Activated CD8-positive, alpha-beta T cell treated with anti-CD3 and anti-CD28 coated beads for 36 hours (primary cell): ENCODE measurements around the gene ACVRL1. TPM values are rescaled to one million over a fixed set of nuclear protein-coding genes. Genes with fewer than 3 reads are reported as not detected.

ENCODE experiments used
- ATAC-seq: fragments of 200-7000 bp; cut with Tn5 transposase; one replicate; pipeline ENCODE4 v1.10.0; 2021; ENCODE audit warnings: mild to moderate bottlenecking, moderate library complexity
- CTCF ChIA-PET: fragments of 350-600 bp; sonication (Branson Sonifier 250); formaldehyde crosslinking; loops from one replicate; lab custom pipeline; 2021; ENCODE audit warnings: antibody characterized with exemption; lab: Charles Lee
- POLR2A ChIA-PET: fragments of 350-600 bp; sonication (Branson Sonifier 250); formaldehyde crosslinking; loops from one replicate; lab custom pipeline; 2021; ENCODE audit warnings: antibody characterized with exemption; lab: Charles Lee
- DNase-seq: peaks from one replicate; pipeline ENCODE4 v3.0.0-alpha.2; 2020
- H3K27ac Mint-ChIP-seq: one replicate; pipeline ENCODE4 v1.8.0; 2021; ENCODE audit warnings: mild to moderate bottlenecking, mixed read lengths
- H3K27me3 Mint-ChIP-seq: one replicate; pipeline ENCODE4 v1.8.0; 2021; ENCODE audit warnings: mixed read lengths
- H3K36me3 Mint-ChIP-seq: one replicate; pipeline ENCODE4 v1.8.0; 2021; ENCODE audit warnings: low read depth, mixed read lengths
- H3K4me1 Mint-ChIP-seq: one replicate; pipeline ENCODE4 v1.8.0; 2021; ENCODE audit warnings: low read depth, mixed read lengths
- H3K4me3 Mint-ChIP-seq: one replicate; pipeline ENCODE4 v1.8.0; 2021; ENCODE audit warnings: mild to moderate bottlenecking, moderate library complexity, mixed read lengths
- H3K9me3 Mint-ChIP-seq: one replicate; pipeline ENCODE4 v1.8.0; 2021; ENCODE audit warnings: mixed read lengths
- CTCF ChIP-seq: fragments of 200-600 bp; IDR thresholded peaks from one replicate; pipeline ENCODE4 v1.8.0; 2022; ENCODE audit warnings: antibody characterized with exemption, mild to moderate bottlenecking
- intact Hi-C: fragments of 100-400 bp; cut with micrococcal nuclease; formaldehyde crosslinking; loops from one replicate; pipeline ENCODE4 v1.10.0; 2022
- total RNA-seq, 2 experiments: library from RNA; stranded (reverse); gene quantifications; one replicate each; pipeline ENCODE4 v1.2.3, GENCODE V29; 2021

Gene ACVRL1
- total RNA-seq, 2 experiments from 2014 or later: not detected

DNA sequence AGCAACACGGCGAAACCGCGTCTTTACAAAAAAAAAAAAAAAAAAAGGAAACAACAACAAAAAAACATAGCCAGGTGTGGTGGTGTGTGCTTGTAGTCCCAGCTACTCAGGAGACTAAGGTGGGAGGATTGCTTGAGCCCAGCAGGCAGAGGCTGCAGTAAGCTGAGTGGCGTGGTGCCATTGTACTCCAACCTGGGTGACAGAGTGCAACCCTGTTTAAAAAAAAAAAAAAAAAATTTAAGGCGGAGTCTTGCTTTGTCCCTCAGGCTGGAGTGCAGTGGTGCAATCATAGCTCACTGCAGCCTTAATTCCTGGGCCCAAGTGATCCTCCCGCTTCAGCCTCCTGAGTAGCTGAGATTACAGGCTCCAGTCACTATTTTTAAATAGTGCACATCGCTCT lies 40.5 kb upstream of the ACVRL1 start:
- intact Hi-C loops: no loop called here
- Mint-ChIP-seq H3K4me3 (no peak overlapping the region), H3K4me1 (peaks cover 24% of the 10 kb centered on the region), H3K27me3 (peaks cover 59% of the 10 kb centered on the region), H3K27ac (no peak overlapping the region), H3K36me3 (no peaks in the 10 kb centered on the region), H3K9me3 (no peaks in the 10 kb centered on the region)
- CTCF ChIA-PET: interaction anchor here (1.7 to 2.1 kb wide), 2 partner anchors 9 to 47 kb away, joined by 5 to 7 read pairs; no protein-coding TSS in a partner anchor
- DNase-seq (no peak), ATAC-seq (no peak)
- POLR2A ChIA-PET: no interaction called here
- no peak for TF ChIP-seq CTCF

- no peak overlapping the region for H3K27ac Mint-ChIP-seq
- ATAC-seq: no peak
- peaks cover 55% of the 10 kb centered on the region for H3K27me3 Mint-ChIP-seq
- ChIA-PET POLR2A (no interaction called here), CTCF (interaction anchor here (0.7 to 2.1 kb wide), 3 partner anchors 8 to 446 kb away, joined by 3 to 7 read pairs (median 5); no protein-coding TSS in a partner anchor)
- H3K36me3 Mint-ChIP-seq: no peaks in the 10 kb centered on the region
- intact Hi-C loops: no loop called here
- no peak for TF ChIP-seq CTCF
- no peak for DNase-seq
- peaks cover 24% of the 10 kb centered on the region for H3K4me1 Mint-ChIP-seq
- no peak overlapping the region for H3K4me3 Mint-ChIP-seq
- no peaks in the 10 kb centered on the region for H3K9me3 Mint-ChIP-seq
Measured at GRCh38 chr12:51867371-51867770, 39.9 kb upstream of the ACVRL1 start.

GRCh38 chr12:51867796-51868428 lies 39.4 kb upstream of the ACVRL1 start:
- CTCF ChIA-PET: interaction anchor here (0.7 to 2.1 kb wide), 3 partner anchors 8 to 447 kb away, joined by 3 to 7 read pairs (median 5); no protein-coding TSS in a partner anchor
- Mint-ChIP-seq H3K27me3 (peaks cover 53% of the 10 kb centered on the region), H3K9me3 (no peaks in the 10 kb centered on the region), H3K27ac (no peak overlapping the region), H3K4me3 (no peak overlapping the region), H3K4me1 (peaks cover 24% of the 10 kb centered on the region), H3K36me3 (no peaks in the 10 kb centered on the region)
- no peak for TF ChIP-seq CTCF
- POLR2A ChIA-PET: no interaction called here
- DNase-seq (no peak), ATAC-seq (no peak)
- intact Hi-C loops: no loop called here

- H3K27me3 Mint-ChIP-seq: peaks cover 44% of the 10 kb centered on the region
- no peak for DNase-seq
- POLR2A ChIA-PET: no interaction called here
- no peak overlapping the region for H3K4me3 Mint-ChIP-seq
- peaks cover 21% of the 10 kb centered on the region for H3K4me1 Mint-ChIP-seq
- H3K36me3 Mint-ChIP-seq: no peaks in the 10 kb centered on the region
- TF ChIP-seq CTCF: no peak
- no peak overlapping the region for H3K27ac Mint-ChIP-seq
- H3K9me3 Mint-ChIP-seq: no peaks in the 10 kb centered on the region
- no peak for ATAC-seq
- CTCF ChIA-PET: interaction anchor here (1.5 kb wide), 1 partner anchor 448 kb away, joined by 5 read pairs; no protein-coding TSS in a partner anchor
- intact Hi-C loops: no loop called here
Measured at GRCh38 chr12:51868821-51869495, 38.3 kb upstream of the ACVRL1 start.

- H3K4me1 Mint-ChIP-seq: peaks cover 19% of the 10 kb centered on the region
- DNase-seq: no peak
- H3K4me3 Mint-ChIP-seq: no peak overlapping the region
- TF ChIP-seq CTCF: no peak
- H3K9me3 Mint-ChIP-seq: no peaks in the 10 kb centered on the region
- H3K27ac Mint-ChIP-seq: no peak overlapping the region
- intact Hi-C loops: no loop called here
- CTCF ChIA-PET: interaction anchor here (1.5 to 1.9 kb wide), 2 partner anchors 48 to 448 kb away, joined by 5 read pairs; no protein-coding TSS in a partner anchor
- peaks cover 43% of the 10 kb centered on the region for H3K27me3 Mint-ChIP-seq
- POLR2A ChIA-PET: interaction anchor here (0.6 kb wide), 1 partner anchor 14 kb away, joined by 3 read pairs; no protein-coding TSS in a partner anchor
- H3K36me3 Mint-ChIP-seq: no peaks in the 10 kb centered on the region
- ATAC-seq: no peak
Measured at GRCh38 chr12:51869496-51869865, 37.8 kb upstream of the ACVRL1 start.
